Measurements from ENCODE around the gene EFCAB13.

EFCAB13 gene

DNA sequence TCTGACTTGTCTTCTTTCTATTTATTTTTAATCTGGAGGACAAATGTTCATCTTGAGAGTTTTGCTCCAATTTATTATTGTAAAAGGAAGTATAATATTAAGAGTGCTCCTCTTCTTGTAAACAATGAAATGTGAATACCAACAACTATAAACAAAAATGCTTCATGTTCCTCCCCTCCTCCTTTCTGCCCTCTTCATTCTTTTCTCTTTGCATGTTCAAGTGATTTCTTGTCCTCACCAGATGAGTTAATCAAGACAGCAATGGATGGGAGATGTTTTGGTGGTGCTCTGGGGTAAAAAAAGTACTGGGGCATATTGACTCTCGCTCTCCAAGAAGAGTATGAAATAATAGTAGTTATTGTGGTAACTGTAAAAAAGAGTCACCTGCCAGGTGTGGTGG lies 45.8 kb upstream of the EFCAB13 start:
- no peak overlapping the region for H3K4me3 ChIP-seq (ENCODE audit: low read length)
- no peak for DNase-seq (ENCODE audit: low read depth)
- TF ChIP-seq, protein P1, sequence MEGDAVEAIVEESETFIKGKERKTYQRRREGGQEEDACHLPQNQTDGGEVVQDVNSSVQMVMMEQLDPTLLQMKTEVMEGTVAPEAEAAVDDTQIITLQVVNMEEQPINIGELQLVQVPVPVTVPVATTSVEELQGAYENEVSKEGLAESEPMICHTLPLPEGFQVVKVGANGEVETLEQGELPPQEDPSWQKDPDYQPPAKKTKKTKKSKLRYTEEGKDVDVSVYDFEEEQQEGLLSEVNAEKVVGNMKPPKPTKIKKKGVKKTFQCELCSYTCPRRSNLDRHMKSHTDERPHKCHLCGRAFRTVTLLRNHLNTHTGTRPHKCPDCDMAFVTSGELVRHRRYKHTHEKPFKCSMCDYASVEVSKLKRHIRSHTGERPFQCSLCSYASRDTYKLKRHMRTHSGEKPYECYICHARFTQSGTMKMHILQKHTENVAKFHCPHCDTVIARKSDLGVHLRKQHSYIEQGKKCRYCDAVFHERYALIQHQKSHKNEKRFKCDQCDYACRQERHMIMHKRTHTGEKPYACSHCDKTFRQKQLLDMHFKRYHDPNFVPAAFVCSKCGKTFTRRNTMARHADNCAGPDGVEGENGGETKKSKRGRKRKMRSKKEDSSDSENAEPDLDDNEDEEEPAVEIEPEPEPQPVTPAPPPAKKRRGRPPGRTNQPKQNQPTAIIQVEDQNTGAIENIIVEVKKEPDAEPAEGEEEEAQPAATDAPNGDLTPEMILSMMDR (conservative IDR thresholded peaks at IDR 0.05; ENCODE audit: low read depth, low read length) = no peak

DNA sequence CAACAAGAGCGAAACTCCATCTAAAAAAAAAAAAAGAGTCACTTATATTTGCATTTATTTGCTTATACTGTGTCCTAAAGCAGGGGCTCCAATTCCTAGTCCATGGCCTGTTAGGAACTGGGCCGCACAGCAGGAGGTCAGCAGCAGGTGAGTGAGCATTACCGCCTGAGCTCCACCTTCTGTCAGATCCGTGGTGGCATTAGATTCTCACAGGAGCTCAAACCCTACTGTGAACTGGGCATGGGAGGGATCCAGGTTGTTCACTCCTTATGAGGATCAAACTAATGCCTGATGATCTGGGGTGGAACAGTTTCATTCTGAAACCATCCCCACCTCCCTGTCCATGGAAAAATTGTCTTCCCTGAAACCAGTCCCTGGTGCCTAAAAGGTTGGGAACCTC lies 45.2 kb upstream of the EFCAB13 start:
- no peak overlapping the region for H3K4me3 ChIP-seq (ENCODE audit: low read length)
- TF ChIP-seq, protein P1 (conservative IDR thresholded peaks at IDR 0.05; ENCODE audit: low read depth, low read length) = no peak

DNA sequence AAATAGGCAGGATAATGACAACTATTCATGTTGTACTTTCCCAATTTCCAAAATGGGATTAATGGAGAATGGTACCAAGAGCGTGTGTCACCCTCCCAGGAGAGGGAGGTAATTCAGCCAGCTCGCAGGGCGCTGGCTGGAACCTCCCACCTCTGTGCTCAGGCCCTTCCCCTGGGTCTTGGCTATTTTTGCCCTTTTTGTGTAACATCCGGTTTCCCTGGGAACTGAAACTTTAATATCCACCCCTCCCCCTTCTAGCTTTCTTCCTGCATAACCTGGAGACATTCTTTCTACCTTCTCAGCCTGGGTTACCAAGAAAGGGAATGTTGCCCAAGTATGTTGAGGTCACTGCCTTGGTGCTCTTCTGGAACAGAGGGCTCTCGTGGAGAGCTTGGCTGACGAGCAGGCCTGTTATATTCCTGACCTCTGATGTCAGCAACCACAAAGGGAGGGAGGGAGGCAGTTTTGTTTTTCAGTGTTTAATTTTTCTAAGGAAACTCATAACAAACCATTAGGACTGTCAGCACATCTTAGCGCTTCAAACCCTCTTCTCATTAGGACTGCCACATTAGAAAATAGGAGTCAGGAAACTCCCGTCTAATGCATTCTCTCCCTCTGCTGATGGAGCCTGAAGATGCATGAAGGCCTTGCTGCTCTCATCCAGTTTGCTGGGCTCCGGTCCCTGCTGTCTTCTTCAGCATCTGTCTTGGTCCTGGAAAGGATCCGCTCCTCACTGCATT lies 44.5 kb upstream of the EFCAB13 start:
- DNase-seq (ENCODE audit: low read depth) = peak; percentile 99
- no peak overlapping the region for H3K4me3 ChIP-seq (ENCODE audit: low read length)
- TF ChIP-seq, protein P1 (conservative IDR thresholded peaks at IDR 0.05; ENCODE audit: low read depth, low read length) = peak; percentile 24

More for the DNA sequence above, 45.2 kb upstream of the EFCAB13 start:
- DNase-seq (ENCODE audit: low read depth) = no peak

DNA sequence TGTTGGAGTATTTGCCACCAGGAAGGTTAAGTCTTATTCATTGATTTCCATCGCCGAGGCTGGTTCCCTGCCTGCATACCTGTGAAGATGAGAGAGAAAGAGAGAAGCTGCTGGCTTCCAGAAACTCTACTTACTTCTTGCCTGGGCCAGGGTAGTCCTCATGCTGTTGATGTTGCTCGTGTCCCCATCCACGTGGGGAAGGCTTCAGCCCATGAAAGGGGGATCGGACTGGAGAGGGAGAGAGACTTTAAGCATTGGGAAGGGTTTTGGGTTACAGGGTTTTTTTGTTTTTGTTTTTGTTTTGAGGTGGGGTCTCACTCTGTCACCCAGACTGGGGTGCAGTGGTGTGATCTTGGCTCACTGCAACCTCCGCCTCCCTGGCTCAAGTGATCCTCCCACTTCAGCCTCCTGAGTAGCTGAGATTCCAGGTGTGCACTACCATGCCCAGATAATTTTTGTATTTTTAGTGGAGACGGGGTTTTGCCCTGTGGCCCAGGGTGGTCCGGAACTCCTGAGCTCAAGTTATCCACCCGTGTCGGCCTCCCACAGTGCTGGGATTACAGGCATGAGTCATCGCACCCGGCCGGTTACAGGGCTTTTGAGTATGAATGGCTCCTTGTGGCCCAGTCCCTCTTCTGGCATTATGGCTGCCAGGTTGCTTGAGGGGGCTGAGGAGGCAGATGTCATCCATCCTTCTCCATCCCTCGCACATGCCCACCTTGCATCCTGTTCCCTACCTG lies 43.5 kb upstream of the EFCAB13 start:
- TF ChIP-seq, protein P1 (conservative IDR thresholded peaks at IDR 0.05; ENCODE audit: low read depth, low read length) = no peak

DNA sequence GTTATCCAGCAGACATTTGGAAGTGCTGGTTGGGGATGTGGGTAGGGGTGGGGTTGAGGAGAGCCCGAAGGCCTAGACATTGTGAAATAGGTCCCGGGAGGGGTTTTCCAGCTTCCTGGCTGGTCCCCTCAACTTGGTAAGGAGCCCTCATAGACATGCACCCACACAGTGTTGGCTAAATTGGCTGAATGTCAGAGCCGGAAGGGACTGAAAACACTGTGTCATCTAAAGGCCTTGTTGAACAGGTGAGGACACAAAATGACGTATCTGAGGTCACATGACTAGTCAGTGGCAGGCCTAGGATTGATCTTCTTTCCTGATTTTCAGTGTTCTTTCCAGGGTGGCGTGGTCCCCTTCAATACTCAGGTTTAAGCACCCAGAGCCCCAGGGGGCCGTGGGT lies 42.5 kb upstream of the EFCAB13 start:
- TF ChIP-seq, protein P1 (conservative IDR thresholded peaks at IDR 0.05; ENCODE audit: low read depth, low read length) = no peak
- no peak overlapping the region for H3K4me3 ChIP-seq (ENCODE audit: low read length)
- no peak for DNase-seq (ENCODE audit: low read depth)

More for the DNA sequence above, 43.5 kb upstream of the EFCAB13 start:
- DNase-seq (ENCODE audit: low read depth) = no peak
- H3K4me3 ChIP-seq (ENCODE audit: low read length) = no peak overlapping the region

DNA sequence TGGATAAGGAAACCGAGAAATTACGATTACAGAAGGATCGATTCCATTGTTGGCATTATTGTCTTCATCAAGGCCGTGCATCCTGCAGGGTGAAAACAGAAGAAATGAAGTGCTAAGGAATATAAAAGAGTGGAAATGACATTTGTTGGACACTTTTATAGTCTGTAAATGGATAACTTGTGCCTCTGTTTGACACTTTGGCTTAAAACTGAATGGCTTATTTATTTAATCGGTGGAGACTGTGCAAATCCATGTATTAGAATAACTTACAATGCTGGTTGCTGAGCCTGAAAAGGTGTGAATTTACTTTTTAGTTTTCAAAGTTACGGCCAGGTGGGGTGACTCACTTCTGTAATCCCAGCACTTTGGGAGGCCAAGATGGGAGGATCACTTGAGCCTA lies 38.8 kb upstream of the EFCAB13 start:
- no peak overlapping the region for H3K4me3 ChIP-seq (ENCODE audit: low read length)
- DNase-seq (ENCODE audit: low read depth) = no peak
- TF ChIP-seq, protein P1 (conservative IDR thresholded peaks at IDR 0.05; ENCODE audit: low read depth, low read length) = no peak
